ENCODE data around the gene ATP11A.

The ATP11A gene

DNA sequence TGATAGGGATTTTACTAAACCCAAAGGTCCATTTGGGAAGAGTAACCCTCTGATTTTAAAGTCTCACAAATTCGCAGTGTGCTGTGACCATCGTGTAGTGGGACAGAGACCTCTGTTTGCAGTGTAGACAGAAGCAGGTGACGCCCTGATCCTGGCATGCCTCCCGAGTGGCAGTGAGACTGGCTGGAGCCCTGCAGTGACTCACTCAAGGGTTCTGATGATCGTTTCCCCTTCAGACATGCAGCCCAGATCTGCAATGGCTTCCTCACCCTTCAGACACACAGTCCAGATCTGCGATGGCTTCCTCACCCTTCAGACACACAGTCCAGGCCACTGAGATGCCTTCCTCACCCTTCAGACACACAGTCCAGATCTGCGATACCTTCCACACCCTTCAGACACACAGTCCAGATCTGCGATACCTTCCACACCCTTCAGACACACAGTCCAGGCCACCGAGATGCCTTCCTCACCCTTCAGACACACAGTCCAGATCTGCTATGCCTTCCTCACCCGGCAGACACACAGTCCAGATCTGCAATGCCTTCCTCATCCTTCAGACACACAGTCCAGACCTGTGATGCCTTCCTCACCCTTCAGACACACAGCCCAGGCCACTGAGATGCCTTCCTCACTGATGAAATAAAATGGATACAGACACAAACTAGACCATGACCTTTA, 125.2 kb downstream of the ATP11A start:
- TF ChIP-seq CTCF (IDR thresholded peaks at IDR 0.05; ENCODE audit: low read depth, low read length, missing control alignments) = no peak
- DNase-seq (ENCODE audit: low read depth) = no peak
- H3K4me3 ChIP-seq (ENCODE audit: low read depth, low read length) = no peak overlapping the region

DNA sequence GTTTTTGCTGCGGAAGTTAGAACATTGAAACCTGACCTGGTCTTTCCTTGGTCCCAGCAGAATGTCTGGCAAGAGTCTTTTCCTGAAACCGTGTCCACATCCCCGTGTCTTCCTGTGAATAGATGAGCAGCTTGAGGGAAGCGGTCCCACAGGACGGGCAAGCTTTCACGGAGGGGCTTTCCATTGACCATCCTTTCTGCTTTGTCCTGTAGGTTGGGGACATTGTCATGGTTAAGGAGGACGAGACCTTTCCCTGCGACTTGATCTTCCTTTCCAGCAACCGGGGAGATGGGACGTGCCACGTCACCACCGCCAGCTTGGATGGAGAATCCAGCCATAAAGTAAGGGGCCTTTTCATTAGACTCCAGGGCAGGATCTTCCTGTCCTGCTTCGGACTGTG, 126.0 kb downstream of the ATP11A start:
- no peak overlapping the region for H3K4me3 ChIP-seq (ENCODE audit: low read depth, low read length)
- TF ChIP-seq CTCF (IDR thresholded peaks at IDR 0.05; ENCODE audit: low read depth, low read length, missing control alignments) = no peak
- no peak for DNase-seq (ENCODE audit: low read depth)

GRCh38 chr13:112818040-112818697, 128.3 kb downstream of the ATP11A start:
- no peak for TF ChIP-seq CTCF (IDR thresholded peaks at IDR 0.05; ENCODE audit: low read depth, low read length, missing control alignments)
- no peak overlapping the region for H3K4me3 ChIP-seq (ENCODE audit: low read depth, low read length)
- DNase-seq (ENCODE audit: low read depth) = no peak

GRCh38 chr13:112818698-112819045, 128.8 kb downstream of the ATP11A start:
- no peak for DNase-seq (ENCODE audit: low read depth)
- TF ChIP-seq CTCF (IDR thresholded peaks at IDR 0.05; ENCODE audit: low read depth, low read length, missing control alignments) = no peak

GRCh38 chr13:112819111-112819510, 129.3 kb downstream of the ATP11A start:
- no peak overlapping the region for H3K4me3 ChIP-seq (ENCODE audit: low read depth, low read length)
- DNase-seq (ENCODE audit: low read depth) = no peak

More at GRCh38 chr13:112818698-112819045, 128.8 kb downstream of the ATP11A start:
- no peak overlapping the region for H3K4me3 ChIP-seq (ENCODE audit: low read depth, low read length)

GRCh38 chr13:112819816-112820215, 130.0 kb downstream of the ATP11A start:
- H3K4me3 ChIP-seq (ENCODE audit: low read depth, low read length) = no peak overlapping the region
- TF ChIP-seq CTCF (IDR thresholded peaks at IDR 0.05; ENCODE audit: low read depth, low read length, missing control alignments) = no peak
- DNase-seq (ENCODE audit: low read depth) = no peak

More at GRCh38 chr13:112819111-112819510, 129.3 kb downstream of the ATP11A start:
- TF ChIP-seq CTCF (IDR thresholded peaks at IDR 0.05; ENCODE audit: low read depth, low read length, missing control alignments) = no peak

DNA sequence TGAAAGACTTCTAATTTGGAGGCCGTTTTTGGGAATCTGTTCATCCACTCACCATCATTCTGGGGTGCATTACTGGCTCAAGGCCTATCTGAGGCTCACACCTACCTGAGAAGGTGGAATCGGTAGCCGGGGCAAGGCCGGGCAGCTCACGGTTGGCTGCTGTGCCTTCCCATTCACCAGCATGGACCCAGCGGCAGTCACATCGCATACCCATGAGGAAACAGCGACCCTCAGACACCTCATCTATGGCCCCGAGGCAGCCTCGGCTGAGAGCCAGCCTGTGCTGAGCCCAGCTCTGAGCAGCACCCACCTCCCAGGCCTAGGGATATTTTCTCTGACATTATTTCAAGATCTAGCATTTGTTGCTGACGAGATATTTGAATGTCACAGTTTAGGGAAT, 130.5 kb downstream of the ATP11A start:
- TF ChIP-seq CTCF (IDR thresholded peaks at IDR 0.05; ENCODE audit: low read depth, low read length, missing control alignments) = no peak
- DNase-seq (ENCODE audit: low read depth) = no peak
- no peak overlapping the region for H3K4me3 ChIP-seq (ENCODE audit: low read depth, low read length)
